ENCODE measurements around the gene ZNF831. TPM values are rescaled to one million over a fixed set of nuclear protein-coding genes. Genes with fewer than 3 reads are reported as not detected.

Gene ZNF831
- total and polyA plus RNA-seq, 11 donors = 0.02 to 0.77 (median 0.06) TPM; not detected in 2

DNA sequence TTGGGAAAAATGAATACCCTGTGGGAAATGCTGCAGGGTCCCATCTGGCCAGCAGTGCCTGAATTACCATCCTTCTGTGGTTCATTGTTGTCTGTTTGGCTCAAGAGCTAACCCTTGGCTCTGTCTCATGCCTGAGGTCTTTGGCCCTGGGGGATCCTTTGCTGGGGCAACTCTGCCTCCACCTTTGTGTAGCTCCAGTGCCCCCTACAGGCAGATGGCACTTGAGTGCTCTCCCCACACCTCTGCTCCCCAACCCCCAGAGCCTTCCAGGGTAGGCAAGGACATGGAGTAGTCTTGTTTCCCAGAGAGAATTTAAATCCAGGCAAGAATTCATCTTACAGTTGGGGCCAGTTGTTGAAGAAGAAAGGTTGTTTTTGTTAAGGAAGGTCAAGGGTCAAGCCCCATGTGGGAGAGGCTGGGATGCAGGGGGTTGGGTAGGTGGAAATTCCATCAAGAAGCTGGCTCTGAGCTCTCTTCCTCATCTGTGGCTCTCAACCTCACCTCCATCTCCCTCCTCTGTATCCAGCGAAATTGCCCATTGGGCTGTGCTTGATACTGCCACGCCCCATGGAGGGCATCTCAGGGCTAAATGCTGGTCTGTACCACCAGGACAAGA, 44.2 kb downstream of the ZNF831 start:
- WGBS, 4 donors = 70 to 89% (median 78%) methylated on average over 2 of the region's 2 CpGs

DNA sequence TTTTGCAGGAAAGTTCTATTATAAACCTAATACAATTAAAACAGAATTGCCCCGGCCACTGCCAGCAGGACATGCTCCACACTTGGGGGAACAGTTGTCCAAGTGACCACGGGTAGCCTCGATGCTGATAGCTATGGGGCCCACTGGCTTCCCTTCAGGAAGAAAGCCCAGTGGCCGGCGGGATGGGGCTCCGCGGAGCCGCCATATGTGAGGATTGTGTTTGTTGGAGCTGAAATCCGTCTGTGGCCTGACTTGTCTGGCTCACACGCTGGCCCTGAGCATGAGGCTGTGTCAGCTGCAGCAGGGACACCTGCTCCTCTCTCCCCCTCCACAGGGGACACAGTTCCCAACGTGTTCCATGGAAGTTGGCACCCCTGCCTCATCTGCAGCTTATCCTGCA, 46.6 kb downstream of the ZNF831 start:
- no peak overlapping the region for H3K4me3 ChIP-seq
- H3K27me3 ChIP-seq = peaks cover 0 to 13% (median 0%) of the 10 kb centered on the region in 9 donors
- H3K4me1 ChIP-seq = peaks cover 0 to 26% (median 6%) of the 10 kb centered on the region in 12 donors
- no peak for ATAC-seq
- no peak overlapping the region for H3K27ac ChIP-seq
- TF ChIP-seq POLR2A (IDR thresholded peaks at IDR 0.05) = no peak
- TF ChIP-seq, protein P1, sequence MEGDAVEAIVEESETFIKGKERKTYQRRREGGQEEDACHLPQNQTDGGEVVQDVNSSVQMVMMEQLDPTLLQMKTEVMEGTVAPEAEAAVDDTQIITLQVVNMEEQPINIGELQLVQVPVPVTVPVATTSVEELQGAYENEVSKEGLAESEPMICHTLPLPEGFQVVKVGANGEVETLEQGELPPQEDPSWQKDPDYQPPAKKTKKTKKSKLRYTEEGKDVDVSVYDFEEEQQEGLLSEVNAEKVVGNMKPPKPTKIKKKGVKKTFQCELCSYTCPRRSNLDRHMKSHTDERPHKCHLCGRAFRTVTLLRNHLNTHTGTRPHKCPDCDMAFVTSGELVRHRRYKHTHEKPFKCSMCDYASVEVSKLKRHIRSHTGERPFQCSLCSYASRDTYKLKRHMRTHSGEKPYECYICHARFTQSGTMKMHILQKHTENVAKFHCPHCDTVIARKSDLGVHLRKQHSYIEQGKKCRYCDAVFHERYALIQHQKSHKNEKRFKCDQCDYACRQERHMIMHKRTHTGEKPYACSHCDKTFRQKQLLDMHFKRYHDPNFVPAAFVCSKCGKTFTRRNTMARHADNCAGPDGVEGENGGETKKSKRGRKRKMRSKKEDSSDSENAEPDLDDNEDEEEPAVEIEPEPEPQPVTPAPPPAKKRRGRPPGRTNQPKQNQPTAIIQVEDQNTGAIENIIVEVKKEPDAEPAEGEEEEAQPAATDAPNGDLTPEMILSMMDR (IDR thresholded peaks at IDR 0.05) = no peak
- intact Hi-C loops (cut with DNase I) = no loop called here
- 68 to 87% (median 86%) methylated on average over 11 of the region's 11 CpGs for WGBS, 4 donors
- no peak for DNase-seq
- H3K9me3 ChIP-seq = no peaks in the 10 kb centered on the region
- no peaks in the 10 kb centered on the region for H3K36me3 ChIP-seq

More for the DNA sequence above, 44.2 kb downstream of the ZNF831 start:
- H3K9me3 ChIP-seq = no peaks in the 10 kb centered on the region
- DNase-seq = peak; percentile 46 to 75 (median 60)
- peaks cover 0 to 36% (median 6%) of the 10 kb centered on the region in 12 donors for H3K4me1 ChIP-seq
- intact Hi-C loops (cut with DNase I) = loop anchor here (1.0 to 5.0 kb wide), 6 partner anchors 119 to 339 kb away; no protein-coding TSS in a partner anchor
- H3K4me3 ChIP-seq = no peak overlapping the region
- no peak for TF ChIP-seq POLR2A (IDR thresholded peaks at IDR 0.05)
- TF ChIP-seq, protein P1 (IDR thresholded peaks at IDR 0.05) = peak; percentile 40 to 70 (median 58)
- H3K36me3 ChIP-seq = no peaks in the 10 kb centered on the region
- no peak overlapping the region for H3K27ac ChIP-seq
- peaks cover 0 to 26% (median 0%) of the 10 kb centered on the region in 9 donors for H3K27me3 ChIP-seq
- ATAC-seq = peak; percentile 55 to 85 (median 80)

DNA sequence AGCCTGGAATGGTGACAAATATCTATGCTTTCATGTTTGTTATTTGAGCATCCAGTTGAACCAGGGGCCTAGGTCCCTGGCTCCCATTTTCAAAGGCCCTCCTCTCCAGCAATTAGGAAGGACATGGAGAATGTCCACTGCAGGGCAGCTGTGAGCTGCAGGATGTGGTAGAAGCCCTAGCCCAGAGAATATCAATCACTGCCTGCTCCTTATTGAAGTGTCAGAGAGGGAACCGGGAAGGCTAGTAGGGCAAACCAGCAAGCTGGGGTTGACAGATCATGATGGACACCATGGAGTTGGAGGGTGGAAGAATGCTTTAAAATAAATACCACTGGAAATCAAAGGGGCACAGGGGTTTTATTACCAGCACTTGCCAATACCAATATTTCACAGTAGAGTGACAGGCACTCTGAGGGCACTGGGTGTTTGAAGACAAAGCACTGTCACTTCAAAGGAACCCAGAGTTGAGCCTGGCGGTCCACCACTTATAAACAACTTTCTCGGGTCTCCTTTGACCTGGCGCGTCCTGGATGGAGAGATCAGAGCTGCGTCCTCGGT, 47.7 kb downstream of the ZNF831 start:
- no peak overlapping the region for H3K27ac ChIP-seq
- H3K9me3 ChIP-seq = no peaks in the 10 kb centered on the region
- TF ChIP-seq, protein P1 (IDR thresholded peaks at IDR 0.05) = no peak
- TF ChIP-seq POLR2A (IDR thresholded peaks at IDR 0.05) = no peak
- H3K4me3 ChIP-seq = no peak overlapping the region
- no peaks in the 10 kb centered on the region for H3K36me3 ChIP-seq
- H3K4me1 ChIP-seq = peaks cover 0 to 15% (median 3%) of the 10 kb centered on the region in 12 donors
- H3K27me3 ChIP-seq = peaks cover 0 to 10% (median 0%) of the 10 kb centered on the region in 9 donors
- intact Hi-C loops (cut with DNase I) = no loop called here
- ATAC-seq (no peak), DNase-seq (no peak)
- WGBS, 4 donors = 58 to 66% (median 62%) methylated on average over 7 of the region's 7 CpGs

DNA sequence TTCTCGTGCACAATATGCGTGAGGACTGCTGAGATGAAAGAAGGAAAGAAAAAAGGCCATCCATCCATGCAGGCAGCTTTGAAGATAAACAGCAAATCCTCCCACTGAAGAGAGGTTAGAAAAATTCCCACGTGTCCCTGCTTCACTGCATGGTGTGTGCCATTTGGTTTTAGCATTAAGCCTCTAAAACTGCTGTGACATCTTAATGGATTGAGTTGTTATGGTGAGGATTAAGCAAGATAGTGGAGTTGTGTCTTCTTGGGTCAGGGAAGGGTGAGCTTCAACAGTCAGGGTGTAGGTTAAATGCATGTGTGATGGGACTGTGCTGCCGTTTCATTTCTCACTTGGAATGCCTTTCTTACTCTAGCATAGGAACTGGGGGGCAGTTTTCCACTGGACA, 50.5 kb downstream of the ZNF831 start:
- H3K9me3 ChIP-seq = no peaks in the 10 kb centered on the region
- H3K4me3 ChIP-seq = no peak overlapping the region
- H3K27me3 ChIP-seq = no peaks in the 10 kb centered on the region
- TF ChIP-seq, protein P1 (IDR thresholded peaks at IDR 0.05) = no peak
- no peak for TF ChIP-seq POLR2A (IDR thresholded peaks at IDR 0.05)
- intact Hi-C loops (cut with DNase I) = no loop called here
- ATAC-seq = no peak
- 47 to 67% (median 52%) methylated on average over 4 of the region's 4 CpGs for WGBS, 4 donors
- H3K27ac ChIP-seq = no peak overlapping the region
- no peak for DNase-seq
- no peaks in the 10 kb centered on the region for H3K36me3 ChIP-seq
- no peaks in the 10 kb centered on the region for H3K4me1 ChIP-seq

Data from heart left ventricle (tissue), 16 donors.